SK-N-SH treated with all-trans-retinoic acid at 6 μM for 48 hours (cell line): ENCODE measurements around the gene PLBD1.

Experiments
- ATAC-seq: fragments of 200-7000 bp; cut with Tn5 transposase; 3 replicates; pipeline ENCODE4 v1.9.1; 2020; ENCODE audit warnings: mild to moderate bottlenecking, moderate library complexity
- ARNTL ChIP-seq: fragments of 450-650 bp; formaldehyde crosslinking; IDR thresholded peaks from 2 replicates; pipeline ENCODE4 v1.5.0; 2020; ENCODE audit warnings: low read depth, mild to moderate bottlenecking, moderate library complexity, borderline replicate concordance
- BACH2 ChIP-seq: fragments of 250-450 bp; sonication (Bioruptor Pico); IDR thresholded peaks from 2 replicates; pipeline ENCODE4 v1.9.0; 2021; ENCODE audit warnings: mild to moderate bottlenecking, borderline replicate concordance
- CREB5 ChIP-seq: fragments of 250-450 bp; sonication (Bioruptor Pico); IDR thresholded peaks from 2 replicates; pipeline ENCODE4 v1.5.1; 2020; ENCODE audit warnings: low read depth, mild to moderate bottlenecking, moderate library complexity
- CSDC2 ChIP-seq: fragments of 250-450 bp; sonication (Bioruptor Pico); IDR thresholded peaks from 2 replicates; pipeline ENCODE4 v1.5.0; 2020; ENCODE audit warnings: mild to moderate bottlenecking, moderate library complexity
- CSRNP3 ChIP-seq: fragments of 250-450 bp; sonication (Bioruptor Pico); IDR thresholded peaks from 2 replicates; pipeline ENCODE4 v1.5.1; 2021; ENCODE audit warnings: mild to moderate bottlenecking, moderate library complexity
- ESRRG ChIP-seq: fragments of 250-450 bp; sonication (Bioruptor Pico); IDR thresholded peaks from 2 replicates; pipeline ENCODE4 v1.6.1; 2021; ENCODE audit warnings: mild to moderate bottlenecking
- GLIS3 ChIP-seq: fragments of 250-450 bp; sonication (Bioruptor Pico); IDR thresholded peaks from 2 replicates; pipeline ENCODE4 v1.5.0; 2020; ENCODE audit warnings: mild to moderate bottlenecking, moderate library complexity
- ISL1 ChIP-seq: fragments of 250-450 bp; sonication (Bioruptor Pico); IDR thresholded peaks from 2 replicates; pipeline ENCODE4 v2.1.2; 2022; ENCODE audit warnings: mild to moderate bottlenecking, moderate library complexity
- OSR1 ChIP-seq: fragments of 250-450 bp; sonication (Bioruptor Pico); IDR thresholded peaks from 2 replicates; pipeline ENCODE4 v1.8.0; 2022; ENCODE audit warnings: moderate library complexity, mild to moderate bottlenecking, inconsistent platforms
- PATZ1 ChIP-seq: fragments of 250-450 bp; sonication (Bioruptor Pico); IDR thresholded peaks from 2 replicates; pipeline ENCODE4 v1.8.0; 2020; ENCODE audit warnings: mild to moderate bottlenecking, moderate library complexity, borderline replicate concordance
- POU6F1 ChIP-seq: fragments of 250-450 bp; sonication (Bioruptor Pico); IDR thresholded peaks from 2 replicates; pipeline ENCODE4 v1.8.0; 2021; ENCODE audit warnings: low read depth, mild to moderate bottlenecking, moderate library complexity, borderline replicate concordance
- RARB ChIP-seq: fragments of 250-450 bp; sonication (Bioruptor Pico); IDR thresholded peaks from 2 replicates; pipeline ENCODE4 v1.8.0; 2021; ENCODE audit warnings: mild to moderate bottlenecking, moderate library complexity
- SNAI2 ChIP-seq: fragments of 250-450 bp; sonication (Bioruptor Pico); IDR thresholded peaks from 2 replicates; pipeline ENCODE4 v1.5.0; 2020; ENCODE audit warnings: mild to moderate bottlenecking, moderate library complexity
- TCF4 ChIP-seq: fragments of 250-450 bp; sonication (Bioruptor Pico); IDR thresholded peaks from 2 replicates; pipeline ENCODE4 v1.8.0; 2021; ENCODE audit warnings: mild to moderate bottlenecking, moderate library complexity, borderline replicate concordance
- TOX ChIP-seq: fragments of 250-450 bp; sonication (Bioruptor Pico); IDR thresholded peaks from 2 replicates; pipeline ENCODE4 v1.8.0; 2021; ENCODE audit warnings: mild to moderate bottlenecking, moderate library complexity, borderline replicate concordance
- TSHZ2 ChIP-seq: fragments of 250-450 bp; sonication (Bioruptor Pico); IDR thresholded peaks from 2 replicates; pipeline ENCODE4 v1.5.0; 2020; ENCODE audit warnings: mild to moderate bottlenecking, moderate library complexity
- ZC3H10 ChIP-seq: fragments of 250-450 bp; sonication (Bioruptor Pico); IDR thresholded peaks from 2 replicates; pipeline ENCODE4 v1.5.1; 2021; ENCODE audit warnings: mild to moderate bottlenecking, moderate library complexity
- ZFP3 ChIP-seq: fragments of 250-450 bp; sonication (Bioruptor Pico); IDR thresholded peaks from 2 replicates; pipeline ENCODE4 v1.5.0; 2020; ENCODE audit warnings: mild to moderate bottlenecking, moderate library complexity
- ZFP30 ChIP-seq: fragments of 450-650 bp; formaldehyde crosslinking; IDR thresholded peaks from 2 replicates; pipeline ENCODE4 v1.5.0; 2022; ENCODE audit warnings: mild to moderate bottlenecking, moderate library complexity
- ZNF565 ChIP-seq: fragments of 450-650 bp; formaldehyde crosslinking; conservative IDR thresholded peaks from 2 replicates; pipeline ENCODE4 v1.5.0; 2020; ENCODE audit warnings: low read depth, mild to moderate bottlenecking, moderate library complexity
- ZNF8 ChIP-seq: fragments of 450-650 bp; formaldehyde crosslinking; IDR thresholded peaks from 2 replicates; pipeline ENCODE4 v1.5.0; 2020; ENCODE audit warnings: mild to moderate bottlenecking, moderate library complexity

PLBD1 gene

GRCh38 chr12:14605401-14605989 is 37.8 kb upstream of the PLBD1 start:
- no peak for ATAC-seq
- TF ChIP-seq GLIS3 (CRISPR knock-in tag) (no peak), CREB5 (CRISPR knock-in tag) (no peak), ISL1 (CRISPR knock-in tag) (no peak), TSHZ2 (no peak), ZFP3 (CRISPR knock-in tag) (no peak), RARB (no peak), OSR1 (no peak), CSRNP3 (CRISPR knock-in tag) (no peak), ARNTL (CRISPR knock-in tag) (no peak), ZNF565 (CRISPR knock-in tag) (no peak), PATZ1 (CRISPR knock-in tag) (no peak), ZNF8 (no peak), SNAI2 (CRISPR knock-in tag) (no peak), BACH2 (no peak), TCF4 (no peak), ZC3H10 (CRISPR knock-in tag) (no peak), POU6F1 (CRISPR knock-in tag) (no peak), ESRRG (CRISPR knock-in tag) (no peak)

GRCh38 chr12:14601692-14602478 is 34.2 kb upstream of the PLBD1 start:
- ATAC-seq: no peak
- TF ChIP-seq ZC3H10 (CRISPR knock-in tag) (no peak), CREB5 (CRISPR knock-in tag) (no peak), BACH2 (no peak), CSRNP3 (CRISPR knock-in tag) (no peak), GLIS3 (CRISPR knock-in tag) (no peak), PATZ1 (CRISPR knock-in tag) (no peak), SNAI2 (CRISPR knock-in tag) (no peak), ZFP30 (CRISPR knock-in tag) (no peak), TSHZ2 (no peak), TCF4 (no peak), TOX (CRISPR knock-in tag) (no peak), CSDC2 (CRISPR knock-in tag) (no peak)
